HG03108 (cell line): Measurements from ENCODE around the gene PLD2.

Experiments used
- ATAC-seq: cut with Tn5 transposase; IDR thresholded peaks from one replicate; pipeline ENCODE4 v1.9.1; 2021; ENCODE audit warnings: moderate library complexity; ENCODE audit not compliant: unreplicated experiment

Gene PLD2

DNA sequence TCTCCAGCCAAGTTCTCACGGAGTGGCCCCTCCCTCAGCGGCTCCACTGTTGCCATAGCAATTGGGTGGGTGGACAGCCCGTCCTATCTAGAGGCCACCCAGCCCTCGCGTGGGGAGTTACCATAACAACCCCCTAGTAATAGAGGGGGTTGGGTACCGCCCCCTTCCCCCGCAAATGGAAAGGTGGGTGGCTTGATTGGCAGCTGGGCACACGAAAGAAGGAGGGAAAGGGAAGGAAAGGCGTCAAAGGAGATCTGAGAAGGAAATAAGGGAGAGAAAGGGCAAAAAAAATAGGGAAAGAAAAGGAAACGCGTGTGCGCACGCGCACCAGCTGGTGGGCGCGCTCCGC lies 25.9 kb downstream of the PLD2 start:
- ATAC-seq = peak; percentile 3

DNA sequence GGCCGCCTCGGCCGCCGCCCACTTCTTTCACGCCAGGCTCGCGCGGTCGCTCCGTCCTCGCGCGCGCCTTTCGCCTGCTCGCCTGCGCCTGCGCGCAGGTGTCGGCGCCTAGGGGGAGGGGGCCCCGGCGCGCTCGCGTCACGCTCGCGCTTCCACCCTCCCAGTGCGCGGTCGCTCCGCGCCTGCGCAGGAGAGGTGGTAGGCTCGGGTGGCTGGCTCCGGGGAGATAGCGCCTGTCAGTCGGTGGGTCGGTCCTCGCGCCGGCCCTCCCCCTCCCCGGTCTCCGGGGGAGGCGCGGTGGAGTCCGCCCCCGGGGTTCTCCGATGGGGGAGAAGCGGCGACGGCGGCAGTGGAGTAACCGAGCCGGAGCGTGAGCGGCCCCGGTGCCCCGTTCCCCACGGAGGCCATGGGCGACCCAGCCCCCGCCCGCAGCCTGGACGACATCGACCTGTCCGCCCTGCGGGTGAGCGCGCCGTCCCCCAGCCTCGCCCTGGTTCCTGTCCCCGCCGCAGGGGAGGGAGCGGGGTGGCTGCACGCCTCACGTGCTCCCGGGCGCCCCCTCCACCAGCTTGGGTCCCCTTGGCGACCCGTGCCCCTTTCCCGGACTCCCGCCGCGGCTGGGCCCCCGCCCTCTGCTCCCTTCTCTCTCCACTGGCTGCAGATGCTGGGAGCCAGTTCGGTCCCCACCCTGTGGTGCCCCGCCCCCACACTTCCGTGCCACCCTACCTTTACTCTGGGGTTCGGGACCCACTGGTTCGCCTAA lies 26.4 kb downstream of the PLD2 start, which contains the start of gene MINK1:
Gene MINK1, plus strand, starts transcription at position 163 of the 763 bp plus-strand sequence. Its CDS starts 244 bp downstream, at position 407.
- peak; percentile 89 for ATAC-seq

DNA sequence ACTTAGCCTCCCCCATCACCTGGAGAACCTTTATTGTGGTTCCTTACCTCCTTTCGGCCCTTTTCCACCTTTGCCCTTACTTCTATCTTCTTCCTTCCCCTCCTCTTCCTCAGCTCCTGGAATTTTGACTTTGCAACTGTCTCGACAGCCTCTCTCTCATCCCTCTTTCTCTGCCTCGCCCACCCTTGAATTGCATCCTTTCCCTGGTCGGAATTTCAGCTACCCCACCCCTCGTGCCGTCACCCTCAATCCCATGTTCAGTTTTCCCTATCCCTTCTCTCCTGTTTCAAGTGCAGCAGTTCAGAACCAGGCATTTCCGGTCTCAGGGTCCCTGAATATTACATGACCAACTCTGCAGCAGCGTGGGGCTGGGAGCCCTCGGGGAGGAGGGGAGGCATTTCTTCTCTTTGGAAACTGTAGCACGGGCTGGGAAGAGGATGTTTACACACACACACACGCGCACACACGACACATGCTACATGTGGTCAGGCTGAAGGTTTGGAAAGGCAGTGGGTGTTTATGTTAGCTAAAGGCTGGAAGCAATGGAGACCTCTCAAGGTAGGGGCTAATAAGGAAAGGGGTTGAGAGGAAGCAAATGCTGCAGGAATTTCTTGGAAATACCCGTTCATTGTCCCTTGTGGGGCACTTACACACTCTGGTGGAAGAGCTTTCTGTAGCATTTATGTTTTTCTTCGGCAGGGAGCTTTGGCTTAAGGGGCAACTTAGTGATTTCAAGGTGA lies 27.2 kb downstream of the PLD2 start:
- ATAC-seq = no peak

DNA sequence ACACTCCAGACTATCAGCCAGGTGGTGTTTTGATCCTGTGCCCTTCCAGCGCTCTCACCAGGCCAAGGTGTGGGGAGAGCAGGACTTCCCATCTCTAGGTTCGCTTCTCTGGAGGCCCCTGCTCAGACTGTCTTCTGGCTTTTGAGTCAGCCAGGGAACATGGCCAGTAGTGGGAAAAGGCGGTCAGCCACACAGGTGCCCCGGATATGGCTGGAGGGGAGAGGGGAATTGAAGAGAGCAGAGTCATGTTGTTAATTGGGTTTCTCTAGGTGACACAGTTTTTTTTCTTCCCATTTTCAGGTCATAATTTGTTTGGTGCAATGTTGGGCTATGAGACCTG lies 27.7 kb downstream of the PLD2 start:
- ATAC-seq = no peak

DNA sequence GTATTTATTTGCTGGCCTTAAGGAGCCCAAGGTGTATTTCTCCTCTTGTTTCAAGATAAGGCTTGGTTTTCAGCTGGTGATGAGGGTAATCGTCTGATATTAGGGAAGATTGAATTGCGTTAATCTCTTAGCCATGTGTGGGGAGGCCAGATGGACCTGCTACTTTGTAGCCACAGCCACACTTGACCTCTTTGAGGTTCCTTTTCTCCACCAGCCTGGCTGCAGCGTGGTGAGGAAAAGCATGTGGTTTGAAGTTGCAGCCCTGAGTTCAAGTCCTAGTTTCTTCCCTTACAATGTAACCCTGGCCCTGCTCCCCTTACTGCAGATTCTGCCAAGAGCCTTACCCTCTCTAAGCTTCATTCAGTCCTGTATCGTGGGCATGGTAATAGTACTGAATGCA lies 29.3 kb downstream of the PLD2 start:
- ATAC-seq = no peak

DNA sequence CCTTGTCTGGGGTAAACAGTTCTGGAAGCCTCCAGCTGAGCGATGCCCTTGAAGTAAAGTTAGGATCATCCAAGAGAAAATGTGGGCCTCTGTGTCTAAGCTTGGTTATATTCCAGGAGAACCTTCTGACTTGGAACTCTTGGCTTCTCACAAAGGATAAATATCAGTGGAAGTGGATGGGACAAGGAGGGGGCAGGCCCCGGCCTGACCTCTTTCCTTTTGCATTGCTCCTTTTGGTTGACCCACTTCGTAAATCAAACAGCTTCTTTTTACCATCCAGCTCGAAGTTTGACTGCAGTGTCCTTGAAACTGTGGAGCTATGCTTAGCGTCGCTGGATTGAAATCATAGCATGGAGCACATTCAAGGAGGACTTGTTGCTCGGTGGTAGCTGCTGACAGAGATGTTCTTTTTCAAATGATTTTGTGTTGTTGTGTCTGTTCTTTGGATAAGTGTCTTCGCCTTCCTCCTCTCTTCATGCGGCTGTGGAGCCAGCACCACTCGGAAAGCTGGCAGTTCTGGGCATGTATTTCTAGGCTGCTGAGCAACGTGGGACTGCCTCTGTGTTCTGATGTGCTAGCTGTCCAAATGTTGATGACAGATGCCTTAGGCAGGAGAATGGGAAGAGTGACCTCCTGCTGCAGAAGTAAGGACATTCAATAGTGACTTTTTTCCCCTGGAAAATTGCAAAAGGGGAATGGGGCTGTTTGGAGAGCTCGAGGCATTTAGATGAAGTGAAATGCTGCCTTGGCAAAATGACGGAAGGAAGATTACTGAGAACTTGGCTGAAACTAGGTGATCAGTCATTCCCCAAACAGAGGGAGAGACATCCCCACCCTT lies 30.7 kb downstream of the PLD2 start:
- no peak for ATAC-seq

DNA sequence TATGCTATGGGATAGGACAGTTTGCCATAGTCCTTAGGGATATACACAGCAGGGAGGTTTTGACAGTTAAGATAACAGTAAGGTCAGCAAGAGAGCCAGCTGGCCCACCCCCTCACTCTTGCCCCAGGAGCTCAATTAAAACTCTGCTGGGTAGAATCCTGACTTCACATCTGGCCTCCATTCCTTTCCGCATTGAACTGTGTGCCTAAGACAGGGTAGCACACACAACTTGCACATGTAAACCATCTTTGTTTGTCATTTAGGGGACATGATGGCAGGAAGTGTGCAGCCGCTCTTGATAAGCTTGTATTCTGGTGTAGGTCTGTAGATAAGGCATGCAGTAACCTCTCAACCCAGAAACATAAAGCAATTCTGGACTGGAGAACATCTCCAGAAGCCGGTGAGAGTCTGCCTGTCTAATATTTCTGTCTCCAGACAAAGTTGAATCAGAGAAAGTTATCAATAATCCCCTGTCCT lies 31.4 kb downstream of the PLD2 start:
- ATAC-seq = no peak

DNA sequence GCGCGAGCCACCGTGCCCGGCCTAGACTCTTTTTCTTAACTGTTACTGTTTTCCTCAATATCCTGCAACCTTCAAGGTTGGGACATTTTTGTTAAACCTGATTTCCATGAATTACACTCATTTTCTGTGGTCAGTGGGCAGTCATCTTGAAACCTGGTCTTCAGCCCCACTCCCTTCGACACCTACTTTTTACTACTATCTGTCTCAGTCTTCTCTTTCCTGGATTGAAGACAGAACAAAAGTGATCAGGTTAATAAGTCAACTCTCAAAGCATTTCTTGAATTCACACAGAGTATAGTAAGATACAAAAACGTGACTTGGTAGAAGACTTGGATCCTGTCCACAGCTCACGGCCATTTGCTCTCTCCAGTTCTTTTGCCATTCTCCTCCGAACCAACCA lies 32.3 kb downstream of the PLD2 start:
- no peak for ATAC-seq

DNA sequence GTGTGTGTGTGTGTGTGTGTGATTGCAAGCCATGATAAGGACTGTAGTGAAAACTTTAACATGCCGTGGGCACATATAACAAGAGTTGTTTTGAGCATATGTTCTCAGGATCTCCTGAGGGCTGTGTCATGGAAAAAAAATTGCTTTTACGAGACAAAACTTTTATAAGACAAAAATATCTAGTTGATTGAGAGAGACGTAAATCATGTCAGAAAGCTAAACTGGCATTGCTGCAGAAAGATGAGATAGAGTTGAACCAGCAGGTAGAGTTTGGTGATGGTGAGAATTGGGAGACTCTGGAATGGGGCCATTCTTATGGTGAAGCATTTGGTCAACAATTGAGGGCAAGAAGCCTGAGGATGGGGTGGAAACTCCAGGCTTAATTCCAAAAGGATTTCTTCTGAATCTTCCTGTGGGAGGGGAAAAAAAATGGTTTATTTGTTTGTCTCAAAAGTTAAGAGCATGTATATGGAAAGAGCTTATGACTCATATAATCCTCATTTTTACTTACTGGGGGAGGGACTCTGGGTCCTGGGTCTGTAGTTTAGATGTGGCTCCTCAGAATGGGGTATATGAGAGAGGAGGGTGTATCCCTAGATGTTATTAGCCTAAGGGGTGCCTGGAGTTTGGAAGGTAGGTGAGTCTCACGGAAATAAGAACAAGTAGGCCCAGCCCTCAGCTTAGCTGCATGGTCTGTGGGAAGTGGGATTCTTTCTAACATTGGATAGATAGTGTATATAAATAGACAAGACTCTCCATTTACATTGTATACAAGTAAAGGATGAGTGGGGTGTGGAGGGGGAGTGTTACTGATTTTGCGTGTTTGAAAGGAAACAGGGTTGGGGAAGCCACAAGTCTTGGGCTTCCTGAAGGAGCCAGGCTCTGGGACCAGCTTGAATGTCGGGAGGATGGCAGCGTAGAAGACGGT lies 33.3 kb downstream of the PLD2 start:
- no peak for ATAC-seq

DNA sequence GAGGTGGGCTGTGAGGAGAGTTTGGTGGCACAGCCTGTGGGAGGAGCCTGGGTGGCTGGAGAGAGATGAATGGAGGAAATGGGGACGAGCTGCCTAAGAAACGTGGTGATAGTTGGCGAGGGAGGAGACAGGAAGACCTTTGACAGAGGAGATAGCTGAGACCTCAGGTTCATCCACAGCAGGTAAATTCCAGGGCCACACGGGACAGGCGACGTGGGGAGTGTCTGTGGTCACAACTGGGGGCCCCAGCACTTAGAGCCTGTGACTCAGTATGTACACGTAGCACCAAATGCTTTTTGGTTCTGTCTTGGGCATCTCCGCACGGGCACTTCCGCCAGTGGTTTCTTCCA lies 33.9 kb downstream of the PLD2 start:
- no peak for ATAC-seq

DNA sequence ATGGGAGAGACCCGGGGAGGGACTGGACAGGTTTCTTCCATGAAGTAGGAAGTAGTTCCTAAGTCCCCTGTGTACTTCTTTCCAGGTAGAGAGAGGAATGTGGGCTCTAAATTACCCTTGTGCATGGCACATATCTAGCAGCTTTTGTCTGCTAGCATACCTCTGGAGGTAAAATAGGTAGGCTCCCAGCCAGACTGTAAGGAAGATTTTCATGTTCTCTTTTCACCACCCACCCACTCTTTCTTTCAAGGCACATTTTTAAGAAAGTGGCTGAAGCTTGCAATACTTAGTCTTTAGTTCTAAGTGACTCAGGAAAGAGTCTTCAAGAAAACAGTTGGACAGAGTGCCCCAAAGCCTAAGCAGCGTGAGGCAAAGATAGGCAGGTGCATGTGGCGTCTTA lies 35.4 kb downstream of the PLD2 start:
- no peak for ATAC-seq

DNA sequence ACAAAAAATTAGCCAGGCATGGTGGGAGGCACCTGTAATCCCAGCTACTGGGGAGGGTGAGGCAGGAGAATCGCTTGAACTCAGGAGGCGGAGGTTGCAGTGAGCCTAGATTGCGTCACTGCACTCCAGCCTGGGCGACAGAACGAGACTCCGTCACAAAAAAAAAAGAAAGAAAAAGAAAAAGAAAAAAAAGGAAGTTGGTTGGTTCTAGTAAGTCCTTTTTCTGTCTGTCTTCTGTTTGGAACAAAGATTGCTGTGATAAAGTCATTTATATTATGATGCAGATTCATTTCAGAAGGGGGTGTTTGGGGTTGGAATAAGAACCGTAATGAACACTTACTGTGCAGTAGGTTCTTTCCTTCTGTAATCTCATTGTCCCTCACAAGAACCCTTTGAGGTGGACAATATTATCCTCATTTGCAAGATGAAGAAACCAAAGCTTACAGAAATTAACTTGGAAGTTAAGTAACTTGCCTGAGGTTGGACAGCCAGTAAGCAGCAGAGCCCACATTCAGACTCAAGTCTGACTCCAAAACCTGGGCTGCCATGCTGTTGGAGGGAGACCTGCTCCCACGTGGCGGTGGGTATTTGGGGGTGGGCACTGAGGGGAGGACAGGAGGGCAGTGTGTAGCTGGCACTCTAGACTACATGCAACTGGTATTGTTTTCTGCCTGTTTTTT lies 36.5 kb downstream of the PLD2 start:
- no peak for ATAC-seq

DNA sequence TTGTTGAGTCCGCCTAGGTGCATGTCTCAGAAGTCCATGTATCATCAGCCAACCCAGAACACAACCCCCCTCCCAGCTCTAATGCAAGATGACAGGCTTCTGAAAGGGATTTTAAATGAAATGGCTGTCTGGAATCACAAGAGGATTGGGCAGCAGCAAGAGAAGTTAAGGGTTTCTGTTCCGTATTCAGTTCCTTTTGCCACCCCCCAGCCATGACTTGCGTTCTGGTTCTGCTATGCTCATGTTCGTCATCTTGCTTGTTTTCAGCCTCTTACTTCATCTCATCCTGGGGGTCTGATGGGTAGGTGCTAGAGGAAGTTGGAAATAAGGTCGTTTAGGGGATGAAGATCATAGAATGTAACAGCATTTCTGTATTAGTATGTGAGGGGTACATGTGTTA lies 38.2 kb downstream of the PLD2 start:
- ATAC-seq = no peak

DNA sequence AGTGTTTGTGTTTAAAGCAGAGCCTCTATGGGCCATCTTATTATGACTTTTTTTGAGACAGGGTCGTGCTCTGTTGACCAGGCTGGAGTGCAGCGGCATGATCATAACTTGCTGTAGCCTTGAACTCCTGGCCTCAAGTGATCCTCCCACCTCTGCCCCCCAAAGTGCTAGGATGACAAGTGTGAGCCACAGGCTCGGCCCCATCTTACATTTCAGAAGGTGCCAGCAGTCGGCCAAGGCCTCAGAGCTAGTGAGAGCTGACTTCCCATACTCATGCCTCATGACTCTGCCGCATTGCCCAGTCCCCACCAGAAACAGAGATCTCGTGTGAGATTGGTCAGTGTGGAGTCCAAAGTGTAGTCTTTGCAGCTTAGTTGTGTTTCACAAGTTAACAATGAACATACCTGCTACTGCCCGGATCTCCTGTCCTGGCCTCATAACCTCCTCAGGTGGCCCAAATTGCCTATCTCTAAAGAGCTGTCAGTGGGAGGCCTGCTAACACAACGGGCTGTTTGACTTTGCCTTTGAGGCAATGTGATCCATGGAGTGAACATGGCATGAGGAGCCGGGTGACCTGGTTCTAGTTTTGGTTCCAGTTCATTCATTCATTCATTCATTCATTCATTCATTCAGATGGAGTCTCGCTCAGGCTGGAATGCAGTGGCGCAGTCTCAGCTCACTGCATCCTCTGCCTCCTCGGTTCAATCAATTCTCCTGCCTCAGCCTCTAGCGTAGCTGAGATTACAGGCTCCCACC lies 39.9 kb downstream of the PLD2 start:
- no peak for ATAC-seq

DNA sequence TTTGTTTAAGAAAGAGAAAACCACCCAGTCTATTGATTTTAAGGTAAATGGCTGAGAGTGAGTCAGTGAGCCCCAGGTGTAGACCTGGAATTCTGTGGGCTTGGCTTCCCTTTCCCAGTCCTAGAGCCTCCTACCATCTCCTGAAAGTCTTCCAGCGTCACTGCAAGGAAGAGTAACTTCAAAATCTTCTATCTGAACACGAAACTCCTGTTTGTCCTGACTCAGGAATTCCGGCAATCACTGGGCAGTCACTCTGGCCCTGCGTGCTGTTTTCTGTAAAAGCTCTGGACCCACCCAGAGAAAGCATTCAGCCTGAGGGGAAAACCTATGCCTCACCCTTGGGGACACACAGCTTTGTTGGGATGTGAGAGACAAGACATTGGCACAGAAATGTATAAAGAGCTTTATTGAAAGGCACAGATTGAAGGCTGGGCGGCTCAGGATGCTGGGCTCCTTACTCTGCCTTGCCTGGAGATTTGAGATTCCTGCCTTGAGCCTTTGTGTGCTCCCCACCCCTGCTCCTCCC lies 42.1 kb downstream of the PLD2 start:
- ATAC-seq = no peak

DNA sequence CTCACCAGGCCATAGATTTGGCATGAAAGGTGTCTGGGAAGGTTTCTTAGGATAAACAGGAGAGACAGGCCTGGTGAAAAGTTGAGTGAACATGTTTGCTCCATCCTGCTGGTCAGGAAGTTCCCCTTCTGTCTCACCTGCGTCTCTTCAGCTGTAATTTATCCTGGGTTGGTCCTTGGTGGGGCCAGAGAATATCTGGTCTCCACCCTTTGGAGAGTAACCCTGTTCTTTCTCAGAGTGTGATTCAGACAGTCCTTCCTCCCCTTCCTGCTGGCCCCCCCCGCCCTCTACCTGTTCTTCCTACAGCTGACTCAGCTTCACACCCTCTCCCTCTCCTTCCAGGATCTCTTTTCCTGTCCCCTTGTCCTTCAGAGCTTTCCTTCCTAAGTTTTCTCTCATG lies 43.3 kb downstream of the PLD2 start:
- ATAC-seq = no peak

DNA sequence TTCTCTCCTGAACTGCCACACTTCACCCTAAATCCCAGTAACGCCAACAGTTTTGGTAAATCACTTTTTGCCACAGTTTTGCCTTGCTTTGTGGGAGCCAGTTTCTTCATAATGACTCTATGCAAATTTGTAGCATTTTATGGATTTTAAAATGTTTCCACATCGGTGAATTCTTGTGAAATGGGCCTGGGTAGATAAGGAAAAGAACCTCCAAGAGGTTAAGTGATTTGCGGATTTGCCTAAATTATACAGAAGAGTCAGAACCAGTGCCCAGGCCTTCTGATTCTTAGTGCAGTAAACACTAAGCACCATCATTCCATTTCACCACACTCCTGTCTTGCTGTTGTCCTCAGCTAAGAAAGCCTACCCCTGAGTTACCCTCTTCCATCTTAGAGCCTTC lies 44.1 kb downstream of the PLD2 start:
- no peak for ATAC-seq

DNA sequence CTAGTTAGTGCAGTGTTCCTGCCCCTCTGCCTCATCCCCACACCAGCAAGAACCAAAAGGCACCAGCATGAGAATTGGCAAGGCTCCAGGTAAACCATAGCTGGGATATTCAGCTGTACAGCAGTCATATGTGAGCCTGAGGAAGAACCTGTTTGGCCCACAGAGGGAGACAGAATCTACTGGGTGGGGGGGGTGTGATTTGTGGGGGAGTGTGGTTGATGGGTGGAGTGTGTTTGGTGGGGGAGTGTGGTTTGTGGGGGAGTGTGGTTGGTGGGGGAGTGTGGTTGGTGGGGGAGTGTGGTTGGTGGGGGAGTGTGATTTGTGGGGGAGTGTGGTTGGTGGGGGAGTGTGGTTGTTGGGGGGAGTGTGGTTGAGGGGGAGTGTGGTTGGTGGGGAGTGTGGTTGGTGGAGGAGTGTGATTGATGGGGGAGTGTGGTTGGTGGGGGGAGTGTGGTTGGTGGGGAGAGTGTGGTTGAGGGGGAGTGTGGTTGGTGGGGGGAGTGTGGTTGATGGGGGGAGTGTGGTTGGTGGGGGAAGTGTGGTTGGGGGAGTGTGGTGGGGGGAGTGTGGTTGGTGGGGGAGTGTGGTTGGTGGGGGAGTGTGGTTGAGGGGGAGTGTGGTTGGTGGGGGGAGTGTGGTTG lies 45.7 kb downstream of the PLD2 start:
- ATAC-seq = no peak

DNA sequence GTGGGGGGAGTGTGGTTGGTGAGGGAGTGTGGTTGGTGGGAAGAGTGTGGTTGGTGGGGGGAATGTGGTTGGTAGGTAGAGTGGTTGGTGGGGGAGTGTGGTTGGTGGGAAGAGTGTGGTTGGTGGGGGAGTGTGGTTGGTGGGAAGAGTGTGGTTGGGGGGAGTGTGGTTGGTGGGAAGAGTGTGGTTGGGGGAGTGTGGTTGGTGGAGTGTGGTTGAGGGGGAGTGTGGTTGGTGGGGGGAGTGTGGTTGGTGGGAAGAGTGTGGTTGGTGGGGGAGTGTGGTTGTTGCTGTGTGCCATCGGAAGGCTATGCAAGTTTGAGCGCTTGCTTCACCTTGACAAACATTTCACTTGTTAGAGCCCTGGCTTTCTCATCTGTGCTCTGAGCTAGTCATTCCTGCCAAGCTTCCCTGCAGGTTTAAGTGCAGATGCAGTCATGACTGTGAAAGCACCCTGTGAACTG lies 46.3 kb downstream of the PLD2 start:
- no peak for ATAC-seq
